ENCODE measurements around the gene TPM3. TPM values are rescaled to one million over a fixed set of nuclear protein-coding genes. Genes with fewer than 3 reads are reported as not detected.
A peak's percentile ranks its signal among the peaks of the same experiment; 100 is the strongest.

The TPM3 gene
- total and polyA plus RNA-seq, 9 of the 15 experiments (the other 6 are each of a cell fraction or from before 2014, with no cell fraction given): 202 to 604 (median 421) TPM

- TF ChIP-seq CGGBP1 (CRISPR knock-in tag; IDR thresholded peaks at IDR 0.05): no peak
- TF ChIP-seq NKRF (IDR thresholded peaks at IDR 0.05; ENCODE audit: borderline replicate concordance): no peak
- TF ChIP-seq LEF1 (IDR thresholded peaks at IDR 0.05): peak; percentile 90
- TF ChIP-seq FOXP4 (CRISPR knock-in tag; IDR thresholded peaks at IDR 0.05; ENCODE audit: borderline replicate concordance): no peak
- TF ChIP-seq CEBPB (tag; IDR thresholded peaks at IDR 0.05): peak; percentile 98
- TF ChIP-seq YY1 (IDR thresholded peaks at IDR 0.05; ENCODE audit: borderline replicate concordance in 1 of 3, control insufficient read depth in 1 of 3, extremely low read depth in 1 of 3, insufficient read depth in 3 of 3, insufficient read length in 1 of 3, insufficient replicate concordance in 2 of 3, low read depth in 1 of 3, low read length in 2 of 3): peak in 2 of 3 experiments; percentile 63 to 80
- TF ChIP-seq REST (IDR thresholded peaks at IDR 0.05; ENCODE audit: borderline replicate concordance): 0 out of 2 replicates have a peak, but pooled peaks have one; percentile 3
- no peak for TF ChIP-seq REST (CRISPR knock-in tag; IDR thresholded peaks at IDR 0.05; ENCODE audit: low read depth)
- 0 out of 2 replicates have a peak, but pooled peaks have one; percentile 35 for TF ChIP-seq HCFC1 (IDR thresholded peaks at IDR 0.05; ENCODE audit: low read depth, low read length)
Observed at GRCh38 chr1:154157520-154158306, 34.2 kb downstream of the TPM3 start (continued).

All from K562 (cell line).